Kasumi-1 (cell line): ENCODE data around the gene MYO16.

Source experiments
- DNase-seq, 2 experiments: peaks; one replicate each; lab custom pipeline; 2025; lab: John Stamatoyannopoulos, UW

The MYO16 gene

GRCh38 chr13:109243311-109243951 lies 614.0 kb downstream of the MYO16 start:
- no peak for DNase-seq

GRCh38 chr13:109244566-109244965 lies 615.2 kb downstream of the MYO16 start:
- no peak for DNase-seq

- DNase-seq = no peak
These were observed 616.6 kb downstream of the MYO16 start for GRCh38 chr13:109246001-109246400.

GRCh38 chr13:109249780-109250528 lies 620.5 kb downstream of the MYO16 start:
- DNase-seq = no peak

GRCh38 chr13:109251956-109252355 lies 622.5 kb downstream of the MYO16 start:
- no peak for DNase-seq

- no peak for DNase-seq
These were observed 623.9 kb downstream of the MYO16 start for GRCh38 chr13:109253316-109253715.

- no peak for DNase-seq
These were observed 624.9 kb downstream of the MYO16 start for GRCh38 chr13:109254274-109254673.

- DNase-seq = no peak
These were observed 625.9 kb downstream of the MYO16 start for GRCh38 chr13:109255141-109255856.

- DNase-seq = no peak
These were observed 627.7 kb downstream of the MYO16 start for GRCh38 chr13:109256866-109257760.
